HG03469 (cell line): Measurements from ENCODE around the gene TMEM167A.

Experiments
- ATAC-seq: cut with Tn5 transposase; IDR thresholded peaks from one replicate; pipeline ENCODE4 v1.9.1; 2021; ENCODE audit warnings: mild to moderate bottlenecking, moderate library complexity, moderate number of reproducible peaks; ENCODE audit not compliant: unreplicated experiment

TMEM167A gene

GRCh38 chr5:83076742-83077661 is at the start of gene TMEM167A, which contains the start of gene XRCC4:
Gene TMEM167A (minus strand): TSS chr5:83077394. CDS start chr5:83077323, 71 bp downstream.
Gene XRCC4 (plus strand): TSS chr5:83077547. CDS start chr5:83104920, 27,373 bp downstream.
- ATAC-seq = peak; percentile 98

DNA sequence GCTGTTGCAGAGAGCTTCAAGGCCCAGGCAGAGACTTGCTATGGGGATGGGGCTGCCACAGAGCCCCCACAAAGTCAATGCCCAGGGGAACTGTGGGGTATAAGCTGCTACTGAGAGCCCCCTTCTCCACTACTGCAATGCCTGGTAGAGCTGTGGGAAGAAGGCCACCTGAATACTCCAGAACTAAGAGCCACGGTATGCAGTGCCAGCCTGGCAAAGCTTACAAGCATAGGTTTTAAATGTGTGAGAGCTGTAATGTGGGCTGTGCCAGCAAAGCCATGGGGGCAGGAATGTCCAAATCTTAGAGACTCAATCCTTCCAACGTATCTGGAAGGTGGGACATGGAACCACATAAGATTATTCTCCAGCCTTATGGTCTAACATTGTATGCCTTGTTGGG is 49.3 kb upstream of the TMEM167A start:
- no peak for ATAC-seq

DNA sequence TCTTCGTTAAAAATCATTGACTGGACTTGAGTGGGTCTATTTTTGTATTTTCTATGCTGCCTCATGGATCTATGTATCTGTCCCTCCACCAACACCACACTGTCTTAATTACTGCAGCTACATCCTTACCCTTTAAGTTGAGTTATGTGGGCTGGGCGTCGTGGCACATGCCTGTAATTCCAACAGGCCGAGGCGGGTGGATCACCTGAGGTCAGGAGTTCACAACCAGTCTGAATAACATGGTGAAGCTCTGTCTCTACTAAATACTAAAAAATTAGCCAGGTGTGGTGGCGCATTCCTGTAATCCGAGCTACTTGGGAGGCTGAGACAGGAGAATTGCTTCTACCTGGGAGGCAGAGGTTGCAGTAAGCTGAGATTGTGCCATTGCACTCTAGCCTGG is 48.4 kb upstream of the TMEM167A start:
- ATAC-seq = no peak

DNA sequence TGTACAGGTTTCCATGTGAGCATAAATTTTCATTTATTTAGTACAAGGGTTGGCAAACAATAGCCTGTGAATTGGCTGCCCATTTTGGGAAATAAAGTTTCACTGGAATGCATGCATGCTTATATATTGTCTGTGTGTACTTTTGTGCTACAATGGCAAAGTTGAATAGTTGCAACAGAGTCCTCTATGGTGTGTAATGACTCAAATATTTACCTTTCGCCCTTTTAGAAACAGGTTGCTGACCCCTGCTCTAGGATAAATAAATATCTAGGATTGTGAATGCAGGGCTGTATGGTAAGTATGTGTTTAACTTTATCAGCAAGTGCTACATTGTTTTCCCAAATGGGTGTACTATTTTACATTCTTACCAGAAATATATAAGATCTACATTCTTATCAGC is 47.4 kb upstream of the TMEM167A start:
- no peak for ATAC-seq

- no peak for ATAC-seq
Measured at GRCh38 chr5:83118976-83119375, 41.8 kb upstream of the TMEM167A start.

- ATAC-seq = no peak
Measured at GRCh38 chr5:83118471-83118870, 41.3 kb upstream of the TMEM167A start.

GRCh38 chr5:83115816-83116215 is 38.6 kb upstream of the TMEM167A start:
- ATAC-seq = no peak

GRCh38 chr5:83109380-83109779 is 32.2 kb upstream of the TMEM167A start:
- ATAC-seq = no peak

- ATAC-seq = no peak
Measured at GRCh38 chr5:83107692-83108420, 30.7 kb upstream of the TMEM167A start.

GRCh38 chr5:83104021-83104420 is 26.8 kb upstream of the TMEM167A start:
- ATAC-seq = no peak

- no peak for ATAC-seq
Measured at GRCh38 chr5:83102364-83102980, 25.3 kb upstream of the TMEM167A start.

- no peak for ATAC-seq
Measured at GRCh38 chr5:83101514-83101913, 24.3 kb upstream of the TMEM167A start.

- no peak for ATAC-seq
Measured at GRCh38 chr5:83099445-83099844, 22.3 kb upstream of the TMEM167A start.

GRCh38 chr5:83099001-83099400 is 21.8 kb upstream of the TMEM167A start:
- no peak for ATAC-seq

GRCh38 chr5:83097689-83098231 is 20.6 kb upstream of the TMEM167A start:
- no peak for ATAC-seq

DNA sequence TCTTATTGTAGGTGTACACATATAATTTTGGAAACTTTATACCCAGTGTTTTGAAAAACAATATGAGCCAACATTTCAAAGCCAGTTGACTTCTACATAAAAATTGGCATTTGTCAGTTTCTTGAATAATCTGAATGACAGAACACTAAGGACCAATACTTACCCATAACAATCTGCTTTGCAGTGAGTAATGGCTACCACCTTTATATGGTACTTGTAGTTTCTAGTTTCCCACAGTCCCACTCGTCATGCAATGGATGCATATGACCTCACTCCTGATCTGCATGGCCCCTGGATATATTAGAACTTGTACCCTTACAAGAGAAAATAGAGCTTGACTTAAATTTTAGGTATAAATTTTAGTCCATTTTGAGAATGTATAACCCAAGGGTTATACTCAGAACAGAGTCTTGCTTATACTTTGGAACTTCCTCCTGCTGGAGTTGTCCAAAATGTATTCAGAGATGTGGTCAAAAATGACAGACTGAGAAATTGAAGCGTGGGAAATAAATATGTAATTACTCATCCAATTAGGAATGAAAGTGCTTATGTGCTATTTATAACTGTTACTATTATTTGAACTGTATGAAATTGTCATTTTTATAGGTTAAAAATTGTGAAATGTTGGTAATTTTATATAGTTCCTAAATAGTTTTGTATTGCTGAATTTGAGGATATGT is 19.6 kb upstream of the TMEM167A start:
- ATAC-seq = no peak

- no peak for ATAC-seq
Measured at GRCh38 chr5:83095957-83096539, 18.9 kb upstream of the TMEM167A start.

- ATAC-seq = no peak
Measured at GRCh38 chr5:83095163-83095956, 18.2 kb upstream of the TMEM167A start.

GRCh38 chr5:83093692-83094091 is 16.5 kb upstream of the TMEM167A start:
- ATAC-seq = no peak
